GM23338 (cell line): Measurements from ENCODE around the gene SMIM44. TPM values are rescaled to one million over a fixed set of nuclear protein-coding genes. Genes with fewer than 3 reads are reported as not detected.

Source experiments
- ATAC-seq: fragments of 200-7000 bp; cut with Tn5 transposase; 3 replicates; pipeline ENCODE4 v1.9.1; 2020
- DNase-seq: peaks from one replicate; pipeline ENCODE4 v3.0.0-alpha.2; 2015; ENCODE audit warnings: low spot score
- H2AFZ ChIP-seq: fragments of 200-600 bp; sonication (generic); 2 replicates; pipeline ENCODE4 v1.8.0; 2016; ENCODE audit warnings: antibody characterized with exemption, mild to moderate bottlenecking, moderate library complexity
- H3F3A ChIP-seq: fragments of 200-600 bp; sonication (generic); replicated peaks from 2 replicates; pipeline ENCODE4 v1.8.0; 2017; ENCODE audit warnings: antibody characterized with exemption, mixed run types, low read depth
- H3K27ac ChIP-seq: fragments of 200-600 bp; sonication (generic); 2 replicates; pipeline ENCODE4 v1.6.1; 2016; ENCODE audit warnings: low read depth
- H3K27me3 ChIP-seq: fragments of 200-600 bp; sonication (generic); 2 replicates; pipeline ENCODE4 v1.8.0; 2016; ENCODE audit warnings: mild to moderate bottlenecking, mixed run types, moderate library complexity; ENCODE audit not compliant: insufficient read depth
- H3K36me3 ChIP-seq: fragments of 200-600 bp; sonication (generic); 2 replicates; pipeline ENCODE4 v1.8.0; 2016; ENCODE audit warnings: mild to moderate bottlenecking; ENCODE audit not compliant: insufficient read depth
- H3K4me1 ChIP-seq: fragments of 200-600 bp; sonication (generic); 2 replicates; pipeline ENCODE4 v1.8.0; 2016; ENCODE audit warnings: mild to moderate bottlenecking, moderate library complexity; ENCODE audit not compliant: insufficient read depth
- H3K4me2 ChIP-seq: fragments of 200-600 bp; sonication (generic); 2 replicates; pipeline ENCODE4 v1.7.1; 2017; ENCODE audit warnings: mixed run types
- H3K4me3 ChIP-seq: fragments of 200-600 bp; sonication (generic); 2 replicates; pipeline ENCODE4 v1.6.1; 2016; ENCODE audit warnings: mixed run types
- H3K79me2 ChIP-seq: fragments of 200-600 bp; sonication (generic); replicated peaks from 2 replicates; pipeline ENCODE4 v1.8.0; 2017; ENCODE audit warnings: mild to moderate bottlenecking; ENCODE audit not compliant: insufficient read depth
- H3K9me2 ChIP-seq: fragments of 200-600 bp; sonication (generic); 2 replicates; pipeline ENCODE4 v1.8.0; 2017; ENCODE audit not compliant: insufficient read depth
- H4K20me1 ChIP-seq: fragments of 200-600 bp; sonication (generic); replicated peaks from 2 replicates; pipeline ENCODE4 v1.8.0; 2017; ENCODE audit warnings: mild to moderate bottlenecking; ENCODE audit not compliant: insufficient read depth
- H3K27ac Mint-ChIP-seq: 2 replicates; pipeline ENCODE4 v1.8.0; 2020; ENCODE audit warnings: inconsistent platforms, mild to moderate bottlenecking, moderate library complexity, mixed read lengths
- H3K27me3 Mint-ChIP-seq: 3 replicates; pipeline ENCODE4 v1.8.0; 2022; ENCODE audit warnings: low read depth, mild to moderate bottlenecking, moderate library complexity, mixed read lengths, inconsistent platforms; ENCODE audit not compliant: insufficient read depth, poor library complexity
- H3K36me3 Mint-ChIP-seq: 3 replicates; pipeline ENCODE4 v1.8.0; 2021; ENCODE audit warnings: low read depth, mild to moderate bottlenecking, inconsistent platforms, moderate library complexity, mixed read lengths
- H3K4me1 Mint-ChIP-seq: 3 replicates; pipeline ENCODE4 v1.8.0; 2020; ENCODE audit warnings: mild to moderate bottlenecking, inconsistent platforms, mixed read lengths
- H3K4me3 Mint-ChIP-seq: 3 replicates; pipeline ENCODE4 v1.8.0; 2021; ENCODE audit warnings: moderate library complexity, mild to moderate bottlenecking, inconsistent platforms, mixed read lengths
- H3K9me3 Mint-ChIP-seq: 3 replicates; pipeline ENCODE4 v1.8.0; 2020; ENCODE audit warnings: moderate library complexity, mild to moderate bottlenecking, inconsistent platforms, mixed read lengths
- CREB1 ChIP-seq: fragments of 250-450 bp; sonication (Bioruptor Pico); IDR thresholded peaks from 2 replicates; pipeline ENCODE4 v1.5.0; 2020; ENCODE audit warnings: low read depth, mild to moderate bottlenecking, moderate library complexity
- EZH2 ChIP-seq: fragments of 200-600 bp; sonication (generic); IDR thresholded peaks from one replicate; pipeline ENCODE4 v1.8.0; 2017; ENCODE audit warnings: antibody characterized with exemption, mild to moderate bottlenecking, low read depth; ENCODE audit not compliant: unreplicated experiment
- EZH2phosphoT487 ChIP-seq: fragments of 200-600 bp; sonication (generic); IDR thresholded peaks from one replicate; pipeline ENCODE4 v1.8.1; 2018; ENCODE audit warnings: antibody characterized with exemption; ENCODE audit not compliant: unreplicated experiment
- JUNB ChIP-seq: IDR thresholded peaks from one replicate; pipeline ENCODE4 v1.6.1; 2016; ENCODE audit warnings: antibody characterized with exemption; ENCODE audit not compliant: unreplicated experiment
- NANOG ChIP-seq: IDR thresholded peaks from 2 replicates; pipeline ENCODE4 v1.6.1; 2016; ENCODE audit warnings: antibody characterized with exemption, borderline replicate concordance
- POLR2AphosphoS5 ChIP-seq: IDR thresholded peaks from 2 replicates; pipeline ENCODE4 v1.6.1; 2016; ENCODE audit warnings: antibody characterized with exemption, low read depth
- STAT1 ChIP-seq: IDR thresholded peaks from one replicate; pipeline ENCODE4 v1.6.1; 2016; ENCODE audit warnings: antibody characterized with exemption; ENCODE audit not compliant: unreplicated experiment
- ZNF114 ChIP-seq: fragments of 250-450 bp; sonication (Bioruptor Pico); IDR thresholded peaks from 2 replicates; pipeline ENCODE4 v1.5.0; 2020; ENCODE audit warnings: mild to moderate bottlenecking, moderate library complexity
- ZNF331 ChIP-seq: fragments of 250-450 bp; sonication (Bioruptor Pico); IDR thresholded peaks from 2 replicates; pipeline ENCODE4 v1.5.0; 2020; ENCODE audit warnings: low read depth, mild to moderate bottlenecking, moderate library complexity
- polyA plus RNA-seq: library from polyadenylated mRNA; unstranded; fragments of >200 nt; fragmentation: Nextera tagmentation; extraction: Ambion mirVana; gene quantifications from 2 replicates; pipeline ENCODE4 v1.2.1, GENCODE V29; 2016
- total RNA-seq: library from RNA; depleted of rRNA; stranded (reverse); fragments of >200 nt; shearing (Covaris generic); gene quantifications from 2 replicates; pipeline ENCODE4 v1.2.3, GENCODE V29; 2014
- TF ChIP-seq, protein P1 (sequence below): IDR thresholded peaks from 2 replicates; pipeline ENCODE4 v1.6.1; 2016; ENCODE audit warnings: antibody characterized with exemption
- TF ChIP-seq, protein P2 (sequence below): fragments of 250-450 bp; sonication (Bioruptor Pico); IDR thresholded peaks from 2 replicates; pipeline ENCODE4 v1.5.0; 2020; ENCODE audit warnings: mild to moderate bottlenecking, moderate library complexity
- TF ChIP-seq, protein P3 (sequence below), 2 experiments: fragments of 200-600 bp in 1 of 2; sonication (generic) in 1 of 2; conservative IDR thresholded peaks; 2 replicates each; pipeline versions ENCODE4 v1.5.1 to v1.6.1; 2016 to 2017; ENCODE audit warnings: antibody characterized with exemption in 2 of 2, low read depth in 2 of 2, mild to moderate bottlenecking in 2 of 2, moderate library complexity in 1 of 2
- TF ChIP-seq, protein P4 (sequence below): IDR thresholded peaks from one replicate; pipeline ENCODE4 v1.6.1; 2018; ENCODE audit warnings: antibody characterized with exemption; ENCODE audit not compliant: unreplicated experiment

SMIM44 gene
- total and polyA plus RNA-seq, 2 experiments from 2014 or later: not detected

DNA sequence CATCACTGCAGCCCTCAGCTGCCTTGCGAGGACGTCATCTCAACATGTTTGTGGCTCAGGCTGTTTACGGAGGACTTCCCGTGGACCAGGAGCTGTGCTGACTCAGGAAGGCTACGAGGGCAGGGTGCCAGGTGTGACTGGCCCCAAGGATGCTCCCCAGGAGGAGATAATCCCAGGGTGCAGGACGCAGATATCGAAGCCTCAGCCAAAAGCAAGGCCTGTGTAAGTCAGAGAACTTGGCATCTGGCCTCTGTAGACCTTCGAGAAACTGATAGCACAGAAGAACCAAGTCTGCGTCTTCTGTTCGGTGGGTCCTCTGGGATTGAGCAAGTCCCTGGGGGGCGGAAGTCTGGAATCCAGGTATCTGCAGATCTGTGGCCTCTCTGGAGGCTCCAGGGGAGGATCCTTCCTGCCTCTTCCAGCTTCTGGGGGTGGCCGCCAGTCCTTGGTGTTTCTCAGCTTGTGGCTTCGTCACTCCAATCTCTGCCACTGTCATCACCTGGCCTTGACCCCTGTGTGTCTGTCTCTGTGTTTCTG is 19.9 kb upstream of the SMIM44 start:
- TF ChIP-seq, protein P1, sequence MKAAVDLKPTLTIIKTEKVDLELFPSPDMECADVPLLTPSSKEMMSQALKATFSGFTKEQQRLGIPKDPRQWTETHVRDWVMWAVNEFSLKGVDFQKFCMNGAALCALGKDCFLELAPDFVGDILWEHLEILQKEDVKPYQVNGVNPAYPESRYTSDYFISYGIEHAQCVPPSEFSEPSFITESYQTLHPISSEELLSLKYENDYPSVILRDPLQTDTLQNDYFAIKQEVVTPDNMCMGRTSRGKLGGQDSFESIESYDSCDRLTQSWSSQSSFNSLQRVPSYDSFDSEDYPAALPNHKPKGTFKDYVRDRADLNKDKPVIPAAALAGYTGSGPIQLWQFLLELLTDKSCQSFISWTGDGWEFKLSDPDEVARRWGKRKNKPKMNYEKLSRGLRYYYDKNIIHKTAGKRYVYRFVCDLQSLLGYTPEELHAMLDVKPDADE: no peak
- TF ChIP-seq ZNF114 (CRISPR knock-in tag): no peak
- TF ChIP-seq ZNF331 (CRISPR knock-in tag): no peak
- no peak for TF ChIP-seq NANOG
- TF ChIP-seq EZH2: no peak
- TF ChIP-seq, protein P2, sequence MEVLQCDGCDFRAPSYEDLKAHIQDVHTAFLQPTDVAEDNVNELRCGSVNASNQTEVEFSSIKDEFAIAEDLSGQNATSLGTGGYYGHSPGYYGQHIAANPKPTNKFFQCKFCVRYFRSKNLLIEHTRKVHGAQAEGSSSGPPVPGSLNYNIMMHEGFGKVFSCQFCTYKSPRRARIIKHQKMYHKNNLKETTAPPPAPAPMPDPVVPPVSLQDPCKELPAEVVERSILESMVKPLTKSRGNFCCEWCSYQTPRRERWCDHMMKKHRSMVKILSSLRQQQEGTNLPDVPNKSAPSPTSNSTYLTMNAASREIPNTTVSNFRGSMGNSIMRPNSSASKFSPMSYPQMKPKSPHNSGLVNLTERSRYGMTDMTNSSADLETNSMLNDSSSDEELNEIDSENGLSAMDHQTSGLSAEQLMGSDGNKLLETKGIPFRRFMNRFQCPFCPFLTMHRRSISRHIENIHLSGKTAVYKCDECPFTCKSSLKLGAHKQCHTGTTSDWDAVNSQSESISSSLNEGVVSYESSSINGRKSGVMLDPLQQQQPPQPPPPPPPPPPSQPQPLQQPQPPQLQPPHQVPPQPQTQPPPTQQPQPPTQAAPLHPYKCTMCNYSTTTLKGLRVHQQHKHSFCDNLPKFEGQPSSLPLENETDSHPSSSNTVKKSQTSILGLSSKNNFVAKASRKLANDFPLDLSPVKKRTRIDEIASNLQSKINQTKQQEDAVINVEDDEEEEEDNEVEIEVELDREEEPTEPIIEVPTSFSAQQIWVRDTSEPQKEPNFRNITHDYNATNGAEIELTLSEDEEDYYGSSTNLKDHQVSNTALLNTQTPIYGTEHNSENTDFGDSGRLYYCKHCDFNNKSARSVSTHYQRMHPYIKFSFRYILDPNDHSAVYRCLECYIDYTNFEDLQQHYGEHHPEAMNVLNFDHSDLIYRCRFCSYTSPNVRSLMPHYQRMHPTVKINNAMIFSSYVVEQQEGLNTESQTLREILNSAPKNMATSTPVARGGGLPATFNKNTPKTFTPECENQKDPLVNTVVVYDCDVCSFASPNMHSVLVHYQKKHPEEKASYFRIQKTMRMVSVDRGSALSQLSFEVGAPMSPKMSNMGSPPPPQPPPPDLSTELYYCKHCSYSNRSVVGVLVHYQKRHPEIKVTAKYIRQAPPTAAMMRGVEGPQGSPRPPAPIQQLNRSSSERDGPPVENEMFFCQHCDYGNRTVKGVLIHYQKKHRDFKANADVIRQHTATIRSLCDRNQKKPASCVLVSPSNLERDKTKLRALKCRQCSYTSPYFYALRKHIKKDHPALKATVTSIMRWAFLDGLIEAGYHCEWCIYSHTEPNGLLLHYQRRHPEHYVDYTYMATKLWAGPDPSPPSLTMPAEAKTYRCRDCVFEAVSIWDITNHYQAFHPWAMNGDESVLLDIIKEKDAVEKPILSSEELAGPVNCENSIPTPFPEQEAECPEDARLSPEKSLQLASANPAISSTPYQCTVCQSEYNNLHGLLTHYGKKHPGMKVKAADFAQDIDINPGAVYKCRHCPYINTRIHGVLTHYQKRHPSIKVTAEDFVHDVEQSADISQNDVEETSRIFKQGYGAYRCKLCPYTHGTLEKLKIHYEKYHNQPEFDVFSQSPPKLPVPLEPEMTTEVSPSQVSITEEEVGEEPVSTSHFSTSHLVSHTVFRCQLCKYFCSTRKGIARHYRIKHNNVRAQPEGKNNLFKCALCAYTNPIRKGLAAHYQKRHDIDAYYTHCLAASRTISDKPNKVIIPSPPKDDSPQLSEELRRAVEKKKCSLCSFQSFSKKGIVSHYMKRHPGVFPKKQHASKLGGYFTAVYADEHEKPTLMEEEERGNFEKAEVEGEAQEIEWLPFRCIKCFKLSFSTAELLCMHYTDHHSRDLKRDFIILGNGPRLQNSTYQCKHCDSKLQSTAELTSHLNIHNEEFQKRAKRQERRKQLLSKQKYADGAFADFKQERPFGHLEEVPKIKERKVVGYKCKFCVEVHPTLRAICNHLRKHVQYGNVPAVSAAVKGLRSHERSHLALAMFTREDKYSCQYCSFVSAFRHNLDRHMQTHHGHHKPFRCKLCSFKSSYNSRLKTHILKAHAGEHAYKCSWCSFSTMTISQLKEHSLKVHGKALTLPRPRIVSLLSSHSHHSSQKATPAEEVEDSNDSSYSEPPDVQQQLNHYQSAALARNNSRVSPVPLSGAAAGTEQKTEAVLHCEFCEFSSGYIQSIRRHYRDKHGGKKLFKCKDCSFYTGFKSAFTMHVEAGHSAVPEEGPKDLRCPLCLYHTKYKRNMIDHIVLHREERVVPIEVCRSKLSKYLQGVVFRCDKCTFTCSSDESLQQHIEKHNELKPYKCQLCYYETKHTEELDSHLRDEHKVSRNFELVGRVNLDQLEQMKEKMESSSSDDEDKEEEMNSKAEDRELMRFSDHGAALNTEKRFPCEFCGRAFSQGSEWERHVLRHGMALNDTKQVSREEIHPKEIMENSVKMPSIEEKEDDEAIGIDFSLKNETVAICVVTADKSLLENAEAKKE (CRISPR knock-in tag): no peak
- TF ChIP-seq POLR2AphosphoS5: no peak
- TF ChIP-seq STAT1: no peak
- no peak for TF ChIP-seq CREB1 (CRISPR knock-in tag)
- no peak for TF ChIP-seq JUNB
- TF ChIP-seq EZH2phosphoT487: no peak
- TF ChIP-seq, protein P3, sequence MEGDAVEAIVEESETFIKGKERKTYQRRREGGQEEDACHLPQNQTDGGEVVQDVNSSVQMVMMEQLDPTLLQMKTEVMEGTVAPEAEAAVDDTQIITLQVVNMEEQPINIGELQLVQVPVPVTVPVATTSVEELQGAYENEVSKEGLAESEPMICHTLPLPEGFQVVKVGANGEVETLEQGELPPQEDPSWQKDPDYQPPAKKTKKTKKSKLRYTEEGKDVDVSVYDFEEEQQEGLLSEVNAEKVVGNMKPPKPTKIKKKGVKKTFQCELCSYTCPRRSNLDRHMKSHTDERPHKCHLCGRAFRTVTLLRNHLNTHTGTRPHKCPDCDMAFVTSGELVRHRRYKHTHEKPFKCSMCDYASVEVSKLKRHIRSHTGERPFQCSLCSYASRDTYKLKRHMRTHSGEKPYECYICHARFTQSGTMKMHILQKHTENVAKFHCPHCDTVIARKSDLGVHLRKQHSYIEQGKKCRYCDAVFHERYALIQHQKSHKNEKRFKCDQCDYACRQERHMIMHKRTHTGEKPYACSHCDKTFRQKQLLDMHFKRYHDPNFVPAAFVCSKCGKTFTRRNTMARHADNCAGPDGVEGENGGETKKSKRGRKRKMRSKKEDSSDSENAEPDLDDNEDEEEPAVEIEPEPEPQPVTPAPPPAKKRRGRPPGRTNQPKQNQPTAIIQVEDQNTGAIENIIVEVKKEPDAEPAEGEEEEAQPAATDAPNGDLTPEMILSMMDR (conservative IDR thresholded peaks at IDR 0.05; ENCODE audit: low read depth in 2 of 2): no peak
- TF ChIP-seq, protein P4, sequence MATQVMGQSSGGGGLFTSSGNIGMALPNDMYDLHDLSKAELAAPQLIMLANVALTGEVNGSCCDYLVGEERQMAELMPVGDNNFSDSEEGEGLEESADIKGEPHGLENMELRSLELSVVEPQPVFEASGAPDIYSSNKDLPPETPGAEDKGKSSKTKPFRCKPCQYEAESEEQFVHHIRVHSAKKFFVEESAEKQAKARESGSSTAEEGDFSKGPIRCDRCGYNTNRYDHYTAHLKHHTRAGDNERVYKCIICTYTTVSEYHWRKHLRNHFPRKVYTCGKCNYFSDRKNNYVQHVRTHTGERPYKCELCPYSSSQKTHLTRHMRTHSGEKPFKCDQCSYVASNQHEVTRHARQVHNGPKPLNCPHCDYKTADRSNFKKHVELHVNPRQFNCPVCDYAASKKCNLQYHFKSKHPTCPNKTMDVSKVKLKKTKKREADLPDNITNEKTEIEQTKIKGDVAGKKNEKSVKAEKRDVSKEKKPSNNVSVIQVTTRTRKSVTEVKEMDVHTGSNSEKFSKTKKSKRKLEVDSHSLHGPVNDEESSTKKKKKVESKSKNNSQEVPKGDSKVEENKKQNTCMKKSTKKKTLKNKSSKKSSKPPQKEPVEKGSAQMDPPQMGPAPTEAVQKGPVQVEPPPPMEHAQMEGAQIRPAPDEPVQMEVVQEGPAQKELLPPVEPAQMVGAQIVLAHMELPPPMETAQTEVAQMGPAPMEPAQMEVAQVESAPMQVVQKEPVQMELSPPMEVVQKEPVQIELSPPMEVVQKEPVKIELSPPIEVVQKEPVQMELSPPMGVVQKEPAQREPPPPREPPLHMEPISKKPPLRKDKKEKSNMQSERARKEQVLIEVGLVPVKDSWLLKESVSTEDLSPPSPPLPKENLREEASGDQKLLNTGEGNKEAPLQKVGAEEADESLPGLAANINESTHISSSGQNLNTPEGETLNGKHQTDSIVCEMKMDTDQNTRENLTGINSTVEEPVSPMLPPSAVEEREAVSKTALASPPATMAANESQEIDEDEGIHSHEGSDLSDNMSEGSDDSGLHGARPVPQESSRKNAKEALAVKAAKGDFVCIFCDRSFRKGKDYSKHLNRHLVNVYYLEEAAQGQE: no peak
- H3K27me3 ChIP-seq: no peaks in the 10 kb centered on the region
- no peak for ATAC-seq
- no peaks in the 10 kb centered on the region for H3K36me3 ChIP-seq
- H3K4me3 ChIP-seq: no peak overlapping the region
- peaks cover 22% of the 10 kb centered on the region for H3K79me2 ChIP-seq
- H2AFZ ChIP-seq: no peak overlapping the region
- no peak for DNase-seq
- Mint-ChIP-seq H3K27me3 (peaks cover 16% of the 10 kb centered on the region), H3K4me3 (no peak overlapping the region), H3K9me3 (peaks cover 4% of the 10 kb centered on the region; the same call in 1 of the 3 replicates), H3K36me3 (peaks cover 4% of the 10 kb centered on the region), H3K4me1 (peaks cover 13% of the 10 kb centered on the region), H3K27ac (no peak overlapping the region)
- 0 out of 2 replicates have a peak, but pooled peaks cover 2% of the 10 kb centered on the region for H3F3A ChIP-seq
- no peak overlapping the region for H3K4me2 ChIP-seq
- no peaks in the 10 kb centered on the region for H3K9me2 ChIP-seq
- H3K27ac ChIP-seq: no peak overlapping the region
- peaks cover 5% of the 10 kb centered on the region; the same call in 1 of the 2 replicates for H4K20me1 ChIP-seq
- H3K4me1 ChIP-seq: peaks cover 24% of the 10 kb centered on the region
